ENCODE measurements around the gene KRTAP5-10.
"Not testable (repeated sequence)": the region's sequence is repeated elsewhere in the genome, so short reads cannot be mapped to it uniquely, and the experiment has no call there.

DNA sequence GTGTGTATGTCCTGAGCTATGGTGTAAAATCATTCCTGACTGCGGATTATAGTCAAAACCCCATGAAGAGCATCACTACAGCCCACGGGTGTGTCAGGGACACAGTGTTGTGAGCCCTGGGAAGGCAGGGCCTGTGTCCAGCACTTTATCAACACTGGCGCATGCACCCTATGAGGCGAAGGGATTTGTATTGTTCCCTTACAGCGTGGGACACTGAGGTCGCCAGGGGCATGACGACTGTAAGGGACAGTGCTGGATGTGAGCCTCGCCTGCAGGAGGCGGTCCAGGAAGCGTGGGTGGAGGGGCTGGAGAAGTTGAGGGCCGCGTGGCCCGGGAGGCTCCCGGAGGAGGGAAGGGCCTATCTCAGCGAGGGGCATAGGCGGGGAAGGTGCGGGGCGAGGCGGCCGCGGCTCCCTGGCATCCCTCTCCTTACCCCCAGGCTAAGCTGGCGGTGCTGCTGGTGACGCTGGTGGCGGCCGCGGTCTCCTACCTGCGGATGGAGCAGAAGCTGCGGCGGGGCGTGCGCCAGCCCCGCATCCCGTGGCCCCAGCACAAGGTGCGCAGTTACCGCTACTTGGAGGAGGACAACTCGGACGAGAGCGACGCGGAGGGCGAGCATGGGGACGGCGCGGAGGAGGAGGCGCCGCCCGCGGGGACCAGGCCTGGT, 41.6 kb downstream of the KRTAP5-10 start:
- TF ChIP-seq, protein P1, sequence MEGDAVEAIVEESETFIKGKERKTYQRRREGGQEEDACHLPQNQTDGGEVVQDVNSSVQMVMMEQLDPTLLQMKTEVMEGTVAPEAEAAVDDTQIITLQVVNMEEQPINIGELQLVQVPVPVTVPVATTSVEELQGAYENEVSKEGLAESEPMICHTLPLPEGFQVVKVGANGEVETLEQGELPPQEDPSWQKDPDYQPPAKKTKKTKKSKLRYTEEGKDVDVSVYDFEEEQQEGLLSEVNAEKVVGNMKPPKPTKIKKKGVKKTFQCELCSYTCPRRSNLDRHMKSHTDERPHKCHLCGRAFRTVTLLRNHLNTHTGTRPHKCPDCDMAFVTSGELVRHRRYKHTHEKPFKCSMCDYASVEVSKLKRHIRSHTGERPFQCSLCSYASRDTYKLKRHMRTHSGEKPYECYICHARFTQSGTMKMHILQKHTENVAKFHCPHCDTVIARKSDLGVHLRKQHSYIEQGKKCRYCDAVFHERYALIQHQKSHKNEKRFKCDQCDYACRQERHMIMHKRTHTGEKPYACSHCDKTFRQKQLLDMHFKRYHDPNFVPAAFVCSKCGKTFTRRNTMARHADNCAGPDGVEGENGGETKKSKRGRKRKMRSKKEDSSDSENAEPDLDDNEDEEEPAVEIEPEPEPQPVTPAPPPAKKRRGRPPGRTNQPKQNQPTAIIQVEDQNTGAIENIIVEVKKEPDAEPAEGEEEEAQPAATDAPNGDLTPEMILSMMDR (IDR thresholded peaks at IDR 0.05) = not testable (repeated sequence)
- not testable (repeated sequence) for TF ChIP-seq POLR2A (IDR thresholded peaks at IDR 0.05)
